HG03521 (cell line): Measurements from ENCODE around the gene DRD4.

ENCODE experiments used
- ATAC-seq: cut with Tn5 transposase; IDR thresholded peaks from one replicate; pipeline ENCODE4 v1.9.1; 2021; ENCODE audit warnings: mild to moderate bottlenecking, moderate library complexity; ENCODE audit not compliant: unreplicated experiment

DRD4 gene

DNA sequence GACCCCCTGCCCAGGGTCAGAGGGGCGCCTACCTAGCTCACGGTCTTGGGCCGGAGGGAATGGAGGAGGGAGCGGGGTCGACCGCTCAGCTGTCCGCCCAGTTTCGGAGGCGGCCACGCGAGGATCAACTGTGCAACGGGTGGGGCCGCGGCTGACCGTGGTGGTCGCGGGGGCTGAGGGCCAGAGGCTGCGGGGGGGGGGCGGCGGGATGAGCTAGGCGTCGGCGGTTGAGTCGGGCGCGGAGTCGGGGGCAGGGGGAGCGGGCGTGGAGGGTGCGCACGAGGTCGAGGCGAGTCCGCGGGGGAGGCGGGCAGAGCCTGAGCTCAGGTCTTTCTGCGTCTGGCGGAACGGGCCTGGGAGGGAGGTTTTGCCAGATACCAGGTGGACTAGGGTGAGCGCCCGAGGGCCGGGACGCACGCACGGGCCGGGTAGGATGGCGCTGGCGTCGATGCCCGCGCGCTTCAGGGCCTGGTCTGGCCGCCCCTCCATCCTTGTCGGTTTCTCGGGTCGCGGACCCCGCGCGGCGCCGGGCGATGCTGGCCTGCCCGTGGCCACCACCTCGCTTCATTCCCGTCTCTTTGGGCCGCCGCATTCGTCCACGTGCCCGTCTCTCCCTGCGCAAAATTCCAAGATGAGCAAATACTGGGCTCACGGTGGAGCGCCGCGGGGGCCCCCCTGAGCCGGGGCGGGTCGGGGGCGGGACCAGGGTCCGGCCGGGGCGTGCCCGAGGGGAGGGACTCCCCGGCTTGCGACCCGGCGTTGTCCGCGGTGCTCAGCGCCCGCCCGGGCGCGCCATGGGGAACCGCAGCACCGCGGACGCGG lies at the start of gene DRD4:
DRD4 (plus strand) TSS at position 759 of the 822 bp plus-strand sequence; CDS start at position 795, 36 bp downstream.
- no peak for ATAC-seq

DNA sequence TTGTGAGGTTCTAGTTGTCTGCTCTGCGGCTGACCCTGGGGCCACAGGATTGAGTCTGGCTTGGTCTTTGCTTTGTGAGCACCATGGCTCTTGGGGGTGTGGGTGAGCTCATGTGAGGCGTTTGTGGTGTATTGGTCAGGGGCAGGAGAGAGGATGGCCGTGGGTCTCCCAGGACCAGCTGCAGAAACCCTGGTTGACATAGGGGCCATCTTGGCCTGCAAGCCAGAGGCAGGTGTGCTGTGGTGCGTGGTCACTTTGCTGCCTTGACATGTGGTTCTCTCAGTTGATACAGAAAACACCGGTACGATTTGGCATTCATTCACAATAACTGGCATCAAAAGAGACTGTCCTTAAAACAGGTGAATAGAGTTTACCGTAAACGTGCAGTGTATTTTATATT lies 49.5 kb upstream of the DRD4 start:
- ATAC-seq = no peak

DNA sequence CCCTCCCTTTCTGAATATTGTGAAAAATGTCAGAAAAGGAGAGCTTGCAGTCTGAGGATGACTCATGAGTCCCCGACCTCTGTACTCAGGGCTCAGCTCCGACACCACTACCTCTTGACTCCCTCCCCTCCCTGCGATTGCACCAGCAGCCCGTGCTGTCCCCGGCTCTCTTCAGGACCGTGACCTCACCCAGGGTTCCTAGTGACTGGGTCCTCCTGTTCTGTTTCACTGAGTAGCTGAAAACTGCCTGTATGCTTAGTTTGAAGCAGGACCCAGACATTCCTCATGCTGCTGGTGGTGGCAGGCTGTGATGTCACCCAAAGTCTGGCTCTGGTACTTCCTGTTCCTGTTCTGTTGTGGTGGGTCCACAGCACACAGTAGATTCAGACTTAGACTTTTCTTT lies 49.1 kb upstream of the DRD4 start:
- no peak for ATAC-seq

DNA sequence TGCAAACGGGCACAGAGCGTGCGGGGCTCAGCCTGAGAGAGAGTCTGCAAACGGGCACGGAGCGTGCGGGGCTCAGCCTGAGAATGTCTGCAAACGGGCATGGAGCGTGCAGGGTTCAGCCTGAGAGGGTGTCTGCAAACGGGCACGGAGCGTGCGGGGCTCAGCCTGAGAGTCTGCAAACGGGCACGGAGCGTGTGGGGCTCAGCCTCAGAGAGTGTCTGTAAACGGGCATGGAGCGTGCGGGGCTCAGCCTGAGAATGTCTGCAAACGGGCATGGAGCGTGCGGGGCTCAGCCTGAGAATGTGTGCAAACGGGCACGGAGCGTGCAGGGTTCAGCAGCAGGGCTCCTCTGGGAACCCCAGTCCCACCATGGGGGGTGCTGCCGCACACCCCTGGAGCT lies 47.3 kb upstream of the DRD4 start:
- ATAC-seq = no peak

DNA sequence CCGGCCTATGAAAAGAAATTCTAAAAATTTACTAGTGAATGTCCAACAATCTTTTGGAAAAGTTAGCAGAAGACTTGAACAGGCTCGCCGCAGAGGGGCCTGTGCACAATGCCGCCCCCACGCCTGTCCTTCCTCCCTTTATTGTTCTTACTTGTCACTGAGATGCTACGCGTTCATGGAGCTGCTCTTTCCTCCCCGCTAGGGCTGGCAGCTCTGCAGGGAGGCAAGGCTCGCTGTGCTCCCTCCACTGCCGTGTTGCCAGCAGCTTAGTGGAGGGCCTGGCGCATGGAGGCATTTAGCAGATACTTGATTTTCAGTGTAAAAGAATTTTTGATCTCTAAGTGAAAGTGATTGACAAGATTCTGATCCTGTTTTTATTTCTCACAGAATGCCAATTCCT lies 46.1 kb upstream of the DRD4 start:
- ATAC-seq = no peak

DNA sequence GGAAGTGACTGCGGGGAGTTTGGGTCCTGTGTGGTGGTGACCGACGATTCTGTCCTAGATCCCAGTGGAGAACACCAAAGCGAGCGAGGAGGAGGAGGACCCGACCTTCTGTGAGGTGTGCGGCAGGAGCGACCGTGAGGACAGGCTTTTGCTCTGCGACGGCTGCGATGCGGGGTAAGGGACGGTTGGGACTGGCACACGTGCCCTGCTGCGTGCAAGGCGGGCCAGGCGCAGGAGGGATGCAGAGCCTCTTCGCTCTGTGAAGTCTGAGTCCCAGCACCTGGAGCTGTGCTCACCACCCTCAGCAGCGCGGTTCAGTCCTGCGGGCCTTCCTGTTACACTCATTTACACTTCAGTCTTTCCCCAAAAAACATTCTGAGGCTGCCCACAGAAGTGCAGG lies 44.6 kb upstream of the DRD4 start:
- no peak for ATAC-seq

DNA sequence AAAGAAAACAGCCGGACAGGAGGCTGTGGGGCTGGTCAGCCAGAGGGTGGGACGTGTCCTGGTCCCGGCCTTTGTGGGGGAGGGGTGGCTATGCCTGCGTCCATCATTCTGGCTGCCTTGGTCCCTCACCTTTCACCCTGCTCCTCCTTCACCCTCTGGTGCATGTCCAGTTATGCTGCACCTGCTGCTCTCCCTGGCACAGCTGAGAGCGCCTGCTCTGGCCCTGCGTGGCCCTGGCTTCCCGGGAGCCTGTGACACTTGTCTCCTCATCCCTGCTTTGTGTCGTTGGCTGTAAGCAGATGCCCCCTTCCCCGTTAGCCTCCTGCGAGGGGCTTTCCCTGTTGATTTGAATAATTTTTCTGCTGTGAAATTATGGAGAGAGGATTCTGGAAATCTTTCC lies 44.2 kb upstream of the DRD4 start:
- no peak for ATAC-seq

DNA sequence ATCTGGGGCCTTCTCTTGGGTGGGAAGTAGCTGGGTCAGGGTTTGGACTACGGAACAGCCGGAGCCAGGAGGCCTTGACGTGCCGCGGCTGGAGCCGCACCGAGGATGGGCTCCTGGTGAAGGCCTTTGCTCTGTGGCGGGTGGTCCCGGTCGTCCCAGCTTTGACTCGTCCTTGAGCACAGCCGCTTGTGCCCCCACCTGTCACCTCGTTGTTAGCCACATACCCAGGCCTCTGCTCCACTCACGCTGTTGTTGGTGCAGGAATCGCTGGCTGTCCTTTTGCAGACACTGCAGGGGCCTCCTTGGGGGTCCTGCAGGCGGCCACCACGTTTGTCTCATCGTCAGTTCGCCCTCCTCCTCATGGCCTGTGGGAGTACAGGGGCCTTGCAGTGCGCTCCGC lies 43.7 kb upstream of the DRD4 start:
- ATAC-seq = no peak

DNA sequence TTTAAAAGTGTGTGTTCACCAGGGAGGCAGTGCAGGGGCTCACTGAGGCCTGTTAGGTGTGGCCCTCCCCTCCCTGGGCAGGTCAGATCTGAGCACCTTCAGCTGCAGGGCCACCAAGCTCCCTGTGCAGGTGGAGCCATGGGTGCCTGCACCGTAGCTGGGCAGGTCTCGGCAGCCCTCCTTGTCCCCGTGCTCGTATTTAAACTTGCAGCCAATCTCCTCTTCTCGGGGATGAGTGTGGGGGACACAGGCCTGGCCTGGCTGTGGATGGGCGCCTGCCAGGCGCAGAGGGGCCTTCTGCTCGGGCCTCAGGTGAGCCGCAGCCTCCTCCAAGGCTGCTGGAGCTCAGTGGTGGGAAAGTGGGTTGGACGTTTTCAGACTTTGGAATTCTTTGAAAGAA lies 41.7 kb upstream of the DRD4 start:
- ATAC-seq = no peak

DNA sequence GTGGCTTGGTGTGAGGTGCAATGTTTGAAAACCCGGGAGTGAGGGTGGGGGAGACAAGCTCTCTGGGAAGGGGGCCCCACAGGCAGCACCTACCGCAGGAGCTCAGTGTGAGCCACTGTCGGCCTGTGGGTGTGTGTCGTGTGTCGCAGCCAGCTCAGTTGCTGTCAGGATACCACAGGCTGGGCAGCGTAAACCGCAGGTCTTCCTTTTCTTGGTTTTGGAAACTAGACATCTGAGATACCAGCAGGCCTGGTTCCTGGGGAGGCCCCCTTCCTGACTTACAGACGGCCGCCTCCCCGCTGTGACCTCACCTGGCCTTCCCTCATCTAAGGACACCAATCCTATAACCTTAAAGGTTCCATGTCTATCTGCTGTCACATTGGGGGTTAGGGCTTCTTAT lies 40.7 kb upstream of the DRD4 start:
- no peak for ATAC-seq

DNA sequence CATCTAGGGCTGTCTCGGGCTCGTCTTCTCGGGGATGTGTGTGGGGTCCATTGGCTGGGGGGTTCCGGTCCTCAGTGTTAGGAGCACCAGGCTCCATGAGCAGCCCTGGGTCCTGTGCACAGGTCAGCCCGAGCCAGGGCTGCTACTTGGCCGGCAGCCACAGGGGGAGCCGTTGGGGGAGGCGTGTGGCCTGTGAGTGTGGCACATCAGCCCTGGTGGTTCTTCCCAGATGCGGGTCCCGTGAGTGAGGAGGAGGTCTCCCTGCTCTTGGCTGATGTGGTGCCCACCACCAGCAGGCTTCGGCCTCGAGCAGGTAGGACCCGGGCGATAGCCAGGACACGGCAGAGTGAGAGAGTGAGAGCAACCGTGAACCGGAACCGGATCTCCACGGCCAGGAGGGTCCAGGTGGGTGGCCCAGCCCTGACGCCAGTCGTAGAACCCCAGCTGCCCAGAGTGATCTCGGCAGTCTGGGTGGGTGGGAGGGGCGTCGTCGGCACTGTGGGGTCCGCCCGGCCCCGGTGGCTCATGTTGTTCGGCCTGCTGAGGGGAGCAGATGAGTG lies 39.8 kb upstream of the DRD4 start:
- no peak for ATAC-seq

DNA sequence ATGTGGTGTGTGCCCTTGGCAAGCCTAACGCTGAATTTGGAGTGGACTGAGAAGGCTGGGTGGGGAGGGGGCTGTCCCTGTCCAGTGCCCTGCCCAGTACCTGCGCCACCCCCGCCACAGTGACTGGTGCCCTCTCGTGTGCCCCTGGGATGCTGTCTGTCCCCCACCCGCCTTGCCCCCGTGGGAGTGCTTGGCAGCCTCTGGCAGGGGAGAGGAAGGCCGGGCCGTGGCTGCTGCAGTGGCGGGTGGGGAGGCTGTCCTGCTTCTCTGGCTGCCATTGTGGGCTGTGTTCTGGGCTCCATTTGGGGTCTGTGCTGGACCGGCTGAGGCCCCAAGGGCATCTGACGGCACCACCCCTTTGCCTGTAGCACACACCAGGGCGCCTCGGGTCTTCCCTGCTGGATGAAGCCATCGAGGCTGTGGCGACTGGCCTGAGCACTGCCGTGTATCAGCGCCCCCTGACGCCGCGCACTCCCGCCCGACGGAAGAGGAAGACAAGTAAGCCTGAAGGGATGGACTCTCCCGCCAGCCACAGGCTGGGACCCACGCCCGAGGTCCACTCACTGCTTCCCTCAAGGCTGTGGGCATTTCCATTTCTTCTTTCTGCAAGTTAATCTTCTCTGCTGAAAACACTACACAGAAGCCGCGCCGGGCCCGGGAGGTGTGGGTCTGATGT lies 38.9 kb upstream of the DRD4 start:
- ATAC-seq = no peak

DNA sequence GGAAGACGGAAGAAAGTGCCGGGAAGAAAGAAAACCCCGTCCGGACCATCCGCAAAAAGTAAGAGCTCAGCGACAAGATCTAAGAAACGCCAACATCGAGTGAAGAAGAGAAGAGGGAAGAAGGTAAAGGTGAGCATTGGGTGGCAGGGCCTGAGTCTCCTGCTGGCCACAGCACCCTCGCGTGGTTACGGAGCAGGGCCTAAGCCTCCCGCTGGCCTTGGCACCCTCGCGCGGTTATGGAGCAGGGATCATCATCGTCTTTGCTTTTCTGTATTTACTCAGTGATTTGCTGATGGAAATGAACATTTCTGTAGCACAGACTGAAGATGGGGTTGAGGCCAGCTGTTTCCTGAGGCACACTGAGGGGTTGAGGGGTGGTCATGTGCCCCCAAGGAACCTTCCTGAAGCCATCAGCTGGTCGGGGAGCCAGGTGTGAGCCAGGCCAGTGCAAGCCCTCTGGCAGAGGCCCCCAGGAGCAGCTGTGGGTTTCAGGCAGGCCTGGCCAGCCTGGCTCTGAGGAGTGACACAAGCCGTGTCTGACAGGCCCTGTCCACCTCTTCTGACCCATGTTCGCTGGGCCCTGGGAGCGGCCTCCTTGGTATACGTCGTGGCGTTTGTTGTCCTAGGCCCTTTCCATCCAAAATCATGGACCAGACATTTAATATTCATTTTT lies 35.4 kb upstream of the DRD4 start:
- no peak for ATAC-seq

DNA sequence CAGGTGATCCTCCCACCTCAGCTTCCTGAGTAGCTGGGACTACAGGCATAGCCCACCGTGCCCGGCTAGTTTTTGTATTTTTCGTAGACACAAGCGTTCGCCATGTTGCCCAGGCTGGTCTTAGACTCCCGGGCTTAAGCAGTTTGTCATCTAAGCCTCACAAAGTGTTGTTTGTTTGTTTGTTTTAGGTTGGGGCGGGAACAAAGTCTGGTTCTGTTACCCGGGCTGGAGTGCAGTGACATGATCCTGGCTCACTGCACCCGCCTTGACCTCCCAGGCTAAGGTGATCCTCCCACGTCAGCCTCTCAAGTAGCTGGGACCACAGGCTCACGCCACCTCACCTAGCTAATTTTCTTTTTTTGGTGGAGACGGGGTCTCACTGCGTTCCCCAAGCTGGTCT lies 33.9 kb upstream of the DRD4 start:
- ATAC-seq = no peak

DNA sequence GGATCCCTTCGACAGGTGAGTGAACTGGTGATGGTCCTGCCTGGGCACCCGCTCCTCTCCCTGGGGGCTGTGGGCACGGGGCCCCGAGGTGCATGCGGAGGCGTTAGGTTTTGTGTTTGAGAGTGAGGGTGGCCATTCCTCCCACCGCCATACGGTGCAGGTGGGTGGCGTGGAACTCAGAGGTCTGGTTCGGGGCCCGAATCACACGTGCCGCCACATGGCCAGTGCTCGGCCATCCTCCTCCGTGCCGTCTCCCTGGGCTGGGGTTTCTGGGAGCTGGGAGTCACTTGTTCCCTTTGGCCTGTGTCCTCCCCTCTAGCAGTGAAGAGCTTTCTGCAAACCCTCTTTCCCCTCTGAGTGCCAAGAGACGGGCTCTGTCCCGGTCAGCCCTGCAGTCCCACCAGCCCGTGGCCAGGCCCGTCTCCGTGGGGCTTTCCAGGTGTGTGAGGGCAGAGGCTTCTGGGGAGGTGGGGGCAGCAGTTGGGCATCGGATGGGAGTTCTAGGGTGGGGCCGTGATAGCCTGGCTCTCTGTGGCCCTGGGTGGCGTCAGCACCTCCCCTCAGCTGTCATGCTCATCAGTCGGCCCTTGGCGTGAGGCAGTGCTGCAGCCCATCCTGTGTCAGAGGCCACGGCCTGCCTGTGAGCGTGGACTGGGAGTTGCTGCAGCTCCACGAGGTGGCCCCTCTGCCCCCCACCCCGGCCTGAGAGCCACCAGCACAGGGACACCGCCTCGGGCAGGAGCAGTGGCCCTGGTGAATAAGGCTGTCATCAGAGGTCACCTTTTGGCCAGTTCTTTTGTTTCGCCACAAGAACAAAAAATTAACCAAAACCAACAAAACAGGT lies 31.6 kb upstream of the DRD4 start:
- ATAC-seq = no peak

DNA sequence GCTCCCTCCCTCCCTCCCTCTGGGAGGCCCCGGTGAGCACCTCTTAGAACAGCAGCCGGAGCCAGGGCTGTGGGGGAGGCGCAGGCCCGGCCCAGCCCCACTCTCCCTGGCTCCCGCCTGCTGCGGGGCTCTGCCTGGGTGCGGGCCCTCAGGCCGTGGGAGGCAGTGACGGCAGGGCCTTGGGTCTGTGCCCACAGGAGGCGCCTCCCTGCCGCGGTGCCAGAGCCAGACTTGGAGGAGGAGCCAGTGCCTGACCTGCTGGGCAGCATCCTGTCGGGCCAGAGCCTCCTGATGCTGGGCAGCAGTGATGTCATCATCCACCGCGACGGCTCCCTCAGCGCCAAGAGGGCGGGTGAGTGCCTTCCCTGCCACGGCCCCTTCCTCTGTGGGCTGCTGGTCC lies 30.8 kb upstream of the DRD4 start:
- ATAC-seq = no peak

DNA sequence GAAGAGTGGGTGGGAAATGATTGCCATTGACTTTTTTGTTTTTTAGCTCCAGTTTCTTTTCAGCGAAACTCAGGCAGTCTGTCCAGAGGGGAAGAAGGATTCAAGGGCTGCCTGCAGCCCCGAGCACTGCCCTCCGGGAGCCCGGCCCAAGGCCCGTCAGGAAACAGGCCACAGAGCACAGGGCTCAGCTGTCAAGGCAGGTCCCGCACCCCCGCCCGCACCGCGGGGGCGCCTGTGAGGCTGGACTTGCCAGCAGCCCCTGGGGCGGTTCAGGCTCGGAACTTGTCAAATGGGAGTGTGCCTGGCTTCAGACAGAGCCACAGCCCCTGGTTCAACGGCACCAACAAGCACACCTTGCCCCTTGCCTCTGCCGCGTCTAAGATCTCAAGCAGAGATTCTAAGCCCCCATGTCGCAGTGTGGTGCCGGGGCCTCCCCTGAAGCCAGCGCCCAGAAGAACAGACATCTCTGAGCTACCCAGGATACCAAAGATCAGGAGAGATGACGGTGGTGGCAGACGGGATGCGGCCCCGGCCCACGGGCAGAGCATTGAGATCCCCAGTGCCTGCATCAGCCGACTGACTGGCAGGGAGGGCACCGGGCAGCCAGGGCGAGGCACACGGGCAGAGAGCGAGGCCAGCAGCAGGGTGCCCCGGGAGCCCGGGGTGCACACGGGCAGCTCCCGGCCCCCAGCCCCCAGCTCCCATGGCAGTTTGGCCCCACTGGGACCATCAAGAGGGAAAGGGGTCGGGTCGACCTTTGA lies 29.9 kb upstream of the DRD4 start:
- ATAC-seq = no peak

DNA sequence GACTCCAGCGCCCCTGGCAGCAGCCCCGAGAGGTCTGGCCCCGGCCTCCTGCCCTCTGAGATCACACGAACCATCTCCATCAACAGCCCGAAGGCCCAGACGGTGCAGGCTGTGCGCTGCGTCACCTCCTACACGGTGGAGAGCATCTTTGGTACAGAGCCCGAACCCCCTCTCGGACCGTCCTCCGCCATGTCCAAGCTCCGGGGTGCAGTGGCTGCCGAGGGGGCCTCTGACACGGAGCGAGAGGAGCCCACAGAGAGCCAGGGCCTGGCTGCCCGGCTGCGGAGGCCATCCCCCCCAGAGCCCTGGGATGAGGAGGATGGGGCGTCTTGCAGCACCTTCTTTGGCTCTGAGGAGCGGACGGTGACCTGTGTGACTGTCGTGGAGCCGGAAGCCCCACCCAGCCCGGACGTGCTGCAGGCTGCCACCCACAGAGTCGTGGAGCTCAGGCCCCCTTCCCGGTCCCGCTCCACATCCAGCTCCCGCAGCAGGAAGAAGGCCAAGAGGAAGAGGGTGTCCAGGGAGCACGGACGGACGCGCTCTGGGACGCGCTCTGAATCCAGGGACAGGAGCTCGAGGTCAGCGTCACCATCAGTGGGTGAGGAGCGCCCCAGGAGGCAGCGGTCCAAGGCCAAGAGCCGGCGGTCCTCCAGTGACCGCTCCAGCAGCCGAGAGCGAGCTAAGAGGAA lies 29.0 kb upstream of the DRD4 start:
- no peak for ATAC-seq

DNA sequence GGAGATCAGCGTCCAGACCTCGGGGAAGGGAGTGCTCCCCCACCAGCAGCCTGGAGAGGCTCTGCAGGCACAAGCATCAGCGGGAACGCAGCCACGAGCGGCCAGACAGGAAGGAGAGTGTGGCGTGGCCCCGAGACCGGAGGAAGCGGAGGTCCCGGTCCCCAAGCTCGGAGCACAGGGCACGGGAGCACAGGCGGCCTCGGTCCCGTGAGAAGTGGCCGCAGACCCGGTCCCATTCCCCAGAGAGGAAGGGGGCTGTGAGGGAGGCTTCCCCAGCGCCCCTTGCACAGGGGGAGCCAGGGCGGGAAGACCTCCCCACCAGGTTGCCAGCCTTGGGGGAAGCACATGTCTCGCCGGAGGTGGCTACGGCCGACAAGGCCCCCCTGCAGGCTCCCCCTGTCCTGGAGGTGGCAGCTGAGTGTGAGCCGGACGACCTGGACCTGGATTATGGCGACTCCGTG lies 28.2 kb upstream of the DRD4 start:
- no peak for ATAC-seq
